Measurements from ENCODE around the gene NRG2.

The NRG2 gene

DNA sequence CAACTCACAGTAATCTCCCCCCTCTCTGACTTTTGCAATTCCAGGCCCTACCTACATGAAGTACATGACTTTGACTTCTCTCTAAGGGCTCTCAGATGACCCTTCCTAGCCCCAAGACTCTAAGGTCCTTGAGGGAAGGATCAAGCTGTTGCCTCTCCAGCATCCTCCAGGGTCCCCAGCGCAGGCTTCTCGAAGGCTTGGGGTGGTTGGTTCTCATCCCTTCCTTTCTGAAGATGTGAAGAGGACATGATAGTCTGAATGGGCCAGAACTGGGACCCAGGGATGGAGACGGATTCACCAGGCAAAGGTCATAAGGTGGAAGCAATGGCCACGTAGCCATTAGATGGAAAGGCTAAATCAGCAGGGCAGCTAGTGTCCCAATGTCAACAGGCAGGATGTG is 86.8 kb downstream of the NRG2 start:
- Histone ChIP-seq H3K9me3 (ENCODE audit: insufficient read depth, low read depth, low read length) (no peaks in the 10 kb centered on the region), H3K27ac (ENCODE audit: low read depth, low read length) (no peak overlapping the region), H3K36me3 (ENCODE audit: insufficient read depth, low read length) (no peaks in the 10 kb centered on the region), H3K9ac (ENCODE audit: low read depth, low read length) (no peak overlapping the region), H3K4me1 (ENCODE audit: insufficient read depth, low read length) (peaks cover 16% of the 10 kb centered on the region), H3K4me3 (ENCODE audit: low read length) (no peak overlapping the region), H3K27me3 (ENCODE audit: insufficient read depth, low read length) (0 out of 2 replicates have a peak, but pooled peaks cover 3% of the 10 kb centered on the region)
- WGBS: 88% methylated on average over 4 of the region's 4 CpGs

GRCh38 chr5:139955616-139956273 is 87.4 kb downstream of the NRG2 start:
- H3K36me3 ChIP-seq (ENCODE audit: insufficient read depth, low read length): no peaks in the 10 kb centered on the region
- no peak overlapping the region for H3K4me3 ChIP-seq (ENCODE audit: low read length)
- H3K9me3 ChIP-seq (ENCODE audit: insufficient read depth, low read depth, low read length): no peaks in the 10 kb centered on the region
- H3K4me1 ChIP-seq (ENCODE audit: insufficient read depth, low read length): peaks cover 16% of the 10 kb centered on the region
- 43% methylated on average over 5 of the region's 5 CpGs for WGBS
- no peak overlapping the region for H3K9ac ChIP-seq (ENCODE audit: low read depth, low read length)
- H3K27me3 ChIP-seq (ENCODE audit: insufficient read depth, low read length): 0 out of 2 replicates have a peak, but pooled peaks cover 3% of the 10 kb centered on the region
- no peak overlapping the region for H3K27ac ChIP-seq (ENCODE audit: low read depth, low read length)

DNA sequence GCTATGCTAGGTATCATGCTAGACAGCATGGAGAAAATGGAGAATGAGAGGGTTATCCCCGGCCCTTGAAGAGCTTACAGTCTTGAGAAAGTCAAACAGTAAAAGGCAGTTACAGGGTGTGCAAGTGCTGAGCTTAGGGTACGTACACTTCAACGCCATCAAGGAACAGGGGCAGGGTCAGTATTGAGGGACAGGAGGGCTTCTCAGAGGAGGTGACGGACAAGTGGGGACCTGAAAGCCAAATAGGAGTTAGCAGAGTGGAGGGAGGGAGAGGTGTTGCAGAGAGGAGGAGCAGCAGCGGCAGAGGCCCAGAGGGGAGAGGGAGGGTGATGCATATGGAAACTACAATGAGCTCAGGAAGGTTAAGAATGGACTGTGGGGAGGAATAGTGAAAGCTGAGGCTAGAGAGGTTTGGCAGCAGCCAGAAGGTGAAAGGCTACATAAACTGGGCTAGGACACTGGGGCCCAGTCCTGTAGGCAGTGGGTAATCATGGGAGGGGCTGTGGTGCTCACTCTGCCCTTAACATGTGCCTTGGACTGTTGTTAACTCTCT is 88.0 kb downstream of the NRG2 start:
- Histone ChIP-seq H3K27ac (ENCODE audit: low read depth, low read length) (no peak overlapping the region), H3K36me3 (ENCODE audit: insufficient read depth, low read length) (no peaks in the 10 kb centered on the region), H3K4me3 (ENCODE audit: low read length) (no peak overlapping the region), H3K9me3 (ENCODE audit: insufficient read depth, low read depth, low read length) (no peaks in the 10 kb centered on the region), H3K27me3 (ENCODE audit: insufficient read depth, low read length) (0 out of 2 replicates have a peak, but pooled peaks cover 3% of the 10 kb centered on the region), H3K9ac (ENCODE audit: low read depth, low read length) (no peak overlapping the region), H3K4me1 (ENCODE audit: insufficient read depth, low read length) (peaks cover 16% of the 10 kb centered on the region)
- 64% methylated on average over 5 of the region's 5 CpGs for WGBS

- H3K4me3 ChIP-seq (ENCODE audit: low read length): no peak overlapping the region
- WGBS: 86% methylated on average over 8 of the region's 8 CpGs
These were observed 88.6 kb downstream of the NRG2 start for GRCh38 chr5:139954462-139954861.

DNA sequence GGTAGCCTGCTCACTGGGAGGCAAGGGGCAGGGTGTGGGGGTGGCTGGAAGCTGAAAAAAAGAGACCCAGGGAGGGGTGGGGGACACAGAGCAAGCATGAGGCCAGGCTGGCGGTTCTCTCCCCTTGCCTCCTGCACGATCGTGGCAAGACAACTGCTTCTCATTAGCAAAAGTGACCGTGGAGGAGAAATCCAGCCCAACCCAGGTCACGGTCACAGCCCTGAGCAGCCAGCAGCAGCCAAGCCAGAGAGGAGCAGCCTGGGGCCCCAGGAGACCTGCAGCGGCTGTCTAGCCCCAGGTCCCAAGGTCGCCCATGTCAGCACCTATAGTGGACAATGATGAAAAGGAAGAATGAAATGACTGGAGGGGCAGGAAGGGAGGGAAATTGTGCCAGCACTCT is 89.1 kb downstream of the NRG2 start:
- Histone ChIP-seq H3K36me3 (ENCODE audit: insufficient read depth, low read length) (no peaks in the 10 kb centered on the region), H3K27ac (ENCODE audit: low read depth, low read length) (no peak overlapping the region), H3K9ac (ENCODE audit: low read depth, low read length) (no peak overlapping the region), H3K4me3 (ENCODE audit: low read length) (no peak overlapping the region), H3K27me3 (ENCODE audit: insufficient read depth, low read length) (0 out of 2 replicates have a peak, but pooled peaks cover 3% of the 10 kb centered on the region), H3K9me3 (ENCODE audit: insufficient read depth, low read depth, low read length) (no peaks in the 10 kb centered on the region), H3K4me1 (ENCODE audit: insufficient read depth, low read length) (peaks cover 22% of the 10 kb centered on the region)
- WGBS: 76% methylated on average over 7 of the region's 7 CpGs

More at GRCh38 chr5:139954462-139954861, 88.6 kb downstream of the NRG2 start:
- H3K27ac ChIP-seq (ENCODE audit: low read depth, low read length): no peak overlapping the region
- peaks cover 22% of the 10 kb centered on the region for H3K4me1 ChIP-seq (ENCODE audit: insufficient read depth, low read length)
- 0 out of 2 replicates have a peak, but pooled peaks cover 3% of the 10 kb centered on the region for H3K27me3 ChIP-seq (ENCODE audit: insufficient read depth, low read length)
- no peak overlapping the region for H3K9ac ChIP-seq (ENCODE audit: low read depth, low read length)
- no peaks in the 10 kb centered on the region for H3K36me3 ChIP-seq (ENCODE audit: insufficient read depth, low read length)
- no peaks in the 10 kb centered on the region for H3K9me3 ChIP-seq (ENCODE audit: insufficient read depth, low read depth, low read length)

- 91% methylated on average over 12 of the region's 13 CpGs for WGBS
- Histone ChIP-seq H3K9ac (ENCODE audit: low read depth, low read length) (no peak overlapping the region), H3K4me1 (ENCODE audit: insufficient read depth, low read length) (peaks cover 22% of the 10 kb centered on the region), H3K27me3 (ENCODE audit: insufficient read depth, low read length) (0 out of 2 replicates have a peak, but pooled peaks cover 4% of the 10 kb centered on the region), H3K36me3 (ENCODE audit: insufficient read depth, low read length) (no peaks in the 10 kb centered on the region), H3K9me3 (ENCODE audit: insufficient read depth, low read depth, low read length) (no peaks in the 10 kb centered on the region), H3K27ac (ENCODE audit: low read depth, low read length) (no peak overlapping the region), H3K4me3 (ENCODE audit: low read length) (no peak overlapping the region)
These were observed 90.5 kb downstream of the NRG2 start for GRCh38 chr5:139952574-139952973.

DNA sequence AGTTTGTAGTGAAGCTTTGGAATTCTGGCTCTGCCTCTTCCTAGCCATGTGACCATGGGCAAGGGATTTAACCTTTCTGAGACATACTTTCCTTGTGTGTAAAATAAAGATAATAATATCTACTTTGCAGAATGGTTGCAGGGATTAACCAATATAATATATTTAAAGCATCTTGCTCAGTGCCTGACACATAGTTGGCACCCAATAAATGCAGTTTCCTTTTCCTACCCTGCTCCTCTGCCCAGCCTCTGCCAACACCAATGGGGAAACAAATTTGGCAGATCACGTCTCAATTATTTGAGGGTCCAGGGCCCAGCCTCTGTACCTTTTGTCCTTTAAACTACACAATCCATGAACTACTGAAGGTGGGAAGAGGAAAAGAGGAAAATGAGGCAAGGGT is 91.1 kb downstream of the NRG2 start:
- Histone ChIP-seq H3K27ac (ENCODE audit: low read depth, low read length) (no peak overlapping the region), H3K9me3 (ENCODE audit: insufficient read depth, low read depth, low read length) (no peaks in the 10 kb centered on the region), H3K36me3 (ENCODE audit: insufficient read depth, low read length) (no peaks in the 10 kb centered on the region), H3K4me3 (ENCODE audit: low read length) (no peak overlapping the region), H3K9ac (ENCODE audit: low read depth, low read length) (no peak overlapping the region), H3K4me1 (ENCODE audit: insufficient read depth, low read length) (peaks cover 22% of the 10 kb centered on the region), H3K27me3 (ENCODE audit: insufficient read depth, low read length) (peaks cover 7% of the 10 kb centered on the region; the same call in 1 of the 2 replicates)
- WGBS: 100% methylated on average over 1 of the region's 1 CpG

DNA sequence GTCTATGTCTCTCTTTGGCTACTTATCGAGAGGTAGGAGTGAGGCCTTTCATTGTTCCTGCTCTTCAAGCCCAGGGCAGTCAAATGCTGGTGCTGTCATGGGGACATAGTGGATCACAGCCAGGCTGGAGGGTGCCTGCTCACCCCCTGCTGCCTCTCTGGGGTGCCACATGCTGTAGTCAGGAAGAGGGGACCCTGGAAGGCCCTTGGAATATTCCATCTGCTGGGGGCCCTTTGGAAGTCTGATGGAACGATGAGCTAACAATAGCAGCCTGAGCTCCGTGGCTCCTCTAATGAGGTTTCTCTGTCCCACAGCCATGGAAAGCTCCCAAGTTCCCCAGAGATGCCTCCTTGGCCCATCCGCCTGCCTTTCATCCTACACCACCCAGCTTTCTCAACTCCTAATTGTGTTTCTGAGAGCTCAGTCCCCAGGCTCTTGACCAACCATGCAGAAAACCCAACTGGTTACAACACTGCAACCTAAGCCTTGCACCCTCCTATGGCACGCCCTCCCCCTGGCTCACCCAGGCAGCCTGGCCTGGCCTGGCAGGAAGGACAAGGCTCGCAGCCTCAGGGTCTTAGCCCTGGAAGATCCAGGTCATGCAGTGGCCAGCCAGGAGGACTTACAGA is 91.7 kb downstream of the NRG2 start:
- Histone ChIP-seq H3K36me3 (ENCODE audit: insufficient read depth, low read length) (no peaks in the 10 kb centered on the region), H3K9ac (ENCODE audit: low read depth, low read length) (no peak overlapping the region), H3K9me3 (ENCODE audit: insufficient read depth, low read depth, low read length) (no peaks in the 10 kb centered on the region), H3K4me3 (ENCODE audit: low read length) (no peak overlapping the region), H3K4me1 (ENCODE audit: insufficient read depth, low read length) (peaks cover 22% of the 10 kb centered on the region), H3K27ac (ENCODE audit: low read depth, low read length) (no peak overlapping the region), H3K27me3 (ENCODE audit: insufficient read depth, low read length) (peaks cover 7% of the 10 kb centered on the region; the same call in 1 of the 2 replicates)
- WGBS: 89% methylated on average over 6 of the region's 6 CpGs

GRCh38 chr5:139950436-139950835 is 92.7 kb downstream of the NRG2 start:
- Histone ChIP-seq H3K4me1 (ENCODE audit: insufficient read depth, low read length) (peaks cover 17% of the 10 kb centered on the region), H3K9ac (ENCODE audit: low read depth, low read length) (no peak overlapping the region), H3K27ac (ENCODE audit: low read depth, low read length) (no peak overlapping the region), H3K4me3 (ENCODE audit: low read length) (no peak overlapping the region), H3K27me3 (ENCODE audit: insufficient read depth, low read length) (peaks cover 14% of the 10 kb centered on the region; the same call in 1 of the 2 replicates), H3K9me3 (ENCODE audit: insufficient read depth, low read depth, low read length) (no peaks in the 10 kb centered on the region), H3K36me3 (ENCODE audit: insufficient read depth, low read length) (no peaks in the 10 kb centered on the region)
- WGBS: 88% methylated on average over 2 of the region's 2 CpGs

DNA sequence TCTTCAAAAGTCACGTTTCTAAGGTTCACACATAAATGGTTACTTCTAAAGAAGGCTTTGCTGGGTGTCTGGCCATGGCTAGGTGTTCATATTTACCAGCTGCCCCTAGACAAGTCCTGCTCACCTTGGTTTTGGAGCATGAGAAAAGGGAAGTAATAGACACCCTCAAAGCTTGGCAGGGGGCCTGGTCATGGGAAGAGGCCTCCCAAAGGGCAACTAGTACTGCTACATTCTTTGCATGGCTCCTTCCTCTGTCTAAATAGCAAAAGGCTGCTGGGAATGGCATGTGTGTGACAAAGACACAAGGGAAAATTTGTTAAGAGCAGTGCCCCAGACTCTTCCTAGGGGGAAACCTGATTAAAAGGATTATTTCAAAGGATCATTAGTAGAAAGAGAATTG is 93.4 kb downstream of the NRG2 start:
- no peaks in the 10 kb centered on the region for H3K9me3 ChIP-seq (ENCODE audit: insufficient read depth, low read depth, low read length)
- peaks cover 10% of the 10 kb centered on the region; the same call in 1 of the 2 replicates for H3K4me1 ChIP-seq (ENCODE audit: insufficient read depth, low read length)
- H3K36me3 ChIP-seq (ENCODE audit: insufficient read depth, low read length): no peaks in the 10 kb centered on the region
- no peak overlapping the region for H3K4me3 ChIP-seq (ENCODE audit: low read length)
- no peak overlapping the region for H3K27ac ChIP-seq (ENCODE audit: low read depth, low read length)
- WGBS: 75% methylated on average over 1 of the region's 1 CpG
- peaks cover 14% of the 10 kb centered on the region; the same call in 1 of the 2 replicates for H3K27me3 ChIP-seq (ENCODE audit: insufficient read depth, low read length)
- no peak overlapping the region for H3K9ac ChIP-seq (ENCODE audit: low read depth, low read length)

GRCh38 chr5:139947727-139948126 is 95.4 kb downstream of the NRG2 start:
- no peaks in the 10 kb centered on the region for H3K9me3 ChIP-seq (ENCODE audit: insufficient read depth, low read depth, low read length)
- no peak overlapping the region for H3K27ac ChIP-seq (ENCODE audit: low read depth, low read length)
- H3K27me3 ChIP-seq (ENCODE audit: insufficient read depth, low read length): peaks cover 14% of the 10 kb centered on the region; the same call in 1 of the 2 replicates
- H3K36me3 ChIP-seq (ENCODE audit: insufficient read depth, low read length): no peaks in the 10 kb centered on the region
- no peak overlapping the region for H3K4me3 ChIP-seq (ENCODE audit: low read length)
- no peak overlapping the region for H3K9ac ChIP-seq (ENCODE audit: low read depth, low read length)
- H3K4me1 ChIP-seq (ENCODE audit: insufficient read depth, low read length): peaks cover 6% of the 10 kb centered on the region; the same call in 1 of the 2 replicates

All from HUES64 (cell line).